RWPE1 (cell line): Measurements from ENCODE around the gene LCN2.
A peak's percentile ranks its signal among the peaks of the same experiment; 100 is the strongest.

Experiments
- CTCF ChIA-PET: fragments of 350-600 bp; sonication (Branson Sonifier 250); formaldehyde crosslinking; extraction: SDS; loops from one replicate; lab custom pipeline; 2021; lab: Yijun Ruan, JAX
- POLR2A ChIA-PET: fragments of 400-600 bp; formaldehyde crosslinking; extraction: SDS; loops from one replicate; lab custom pipeline; 2020; ENCODE audit warnings: antibody characterized with exemption; ENCODE audit not compliant: low non-redundant PET; lab: Yijun Ruan, JAX
- DNase-seq: peaks from one replicate; pipeline ENCODE4 v3.0.0; 2012; ENCODE audit warnings: low spot score
- H3K27ac ChIP-seq: fragments of 450-650 bp; 2 replicates; pipeline ENCODE4 v1.5.1; 2017
- TF ChIP-seq, protein P1 (sequence below): fragments of 450-650 bp; conservative IDR thresholded peaks from 2 replicates; pipeline ENCODE4 v1.5.1; 2017; ENCODE audit warnings: low read depth, mild to moderate bottlenecking

Gene LCN2

GRCh38 chr9:128121924-128122808 lies 27.1 kb upstream of the LCN2 start:
- peak overlapping the region; percentile 42 for H3K27ac ChIP-seq
- no peak for DNase-seq
- POLR2A ChIA-PET: no interaction called here
- CTCF ChIA-PET: interaction anchor here (0.5 kb wide), 1 partner anchor 81 kb away, joined by 3 read pairs; the partner anchor contains the start of gene DNM1
- TF ChIP-seq, protein P1, sequence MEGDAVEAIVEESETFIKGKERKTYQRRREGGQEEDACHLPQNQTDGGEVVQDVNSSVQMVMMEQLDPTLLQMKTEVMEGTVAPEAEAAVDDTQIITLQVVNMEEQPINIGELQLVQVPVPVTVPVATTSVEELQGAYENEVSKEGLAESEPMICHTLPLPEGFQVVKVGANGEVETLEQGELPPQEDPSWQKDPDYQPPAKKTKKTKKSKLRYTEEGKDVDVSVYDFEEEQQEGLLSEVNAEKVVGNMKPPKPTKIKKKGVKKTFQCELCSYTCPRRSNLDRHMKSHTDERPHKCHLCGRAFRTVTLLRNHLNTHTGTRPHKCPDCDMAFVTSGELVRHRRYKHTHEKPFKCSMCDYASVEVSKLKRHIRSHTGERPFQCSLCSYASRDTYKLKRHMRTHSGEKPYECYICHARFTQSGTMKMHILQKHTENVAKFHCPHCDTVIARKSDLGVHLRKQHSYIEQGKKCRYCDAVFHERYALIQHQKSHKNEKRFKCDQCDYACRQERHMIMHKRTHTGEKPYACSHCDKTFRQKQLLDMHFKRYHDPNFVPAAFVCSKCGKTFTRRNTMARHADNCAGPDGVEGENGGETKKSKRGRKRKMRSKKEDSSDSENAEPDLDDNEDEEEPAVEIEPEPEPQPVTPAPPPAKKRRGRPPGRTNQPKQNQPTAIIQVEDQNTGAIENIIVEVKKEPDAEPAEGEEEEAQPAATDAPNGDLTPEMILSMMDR: no peak

DNA sequence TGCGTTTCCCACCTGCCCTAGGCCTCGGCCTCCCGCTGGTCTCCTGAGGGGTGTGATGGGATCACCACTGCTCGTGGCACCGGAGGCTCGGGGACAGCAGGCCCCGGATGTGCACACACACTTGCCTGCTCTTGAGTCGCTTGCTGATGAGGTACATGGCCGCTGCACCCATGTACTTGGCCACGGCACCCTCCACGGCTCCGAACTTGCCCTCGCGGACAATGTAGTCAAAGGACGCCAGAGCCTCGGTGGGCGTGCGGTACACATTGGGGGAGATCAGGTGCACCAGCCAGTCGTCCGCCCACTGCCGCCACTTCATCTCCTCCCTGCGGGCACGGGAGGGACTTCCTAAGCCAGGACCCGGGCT lies 26.5 kb upstream of the LCN2 start:
- CTCF ChIA-PET: no interaction called here
- DNase-seq: no peak
- H3K27ac ChIP-seq: peak overlapping the region; percentile 42; the same call in 1 of the 2 replicates
- POLR2A ChIA-PET: no interaction called here
- TF ChIP-seq, protein P1: no peak

DNA sequence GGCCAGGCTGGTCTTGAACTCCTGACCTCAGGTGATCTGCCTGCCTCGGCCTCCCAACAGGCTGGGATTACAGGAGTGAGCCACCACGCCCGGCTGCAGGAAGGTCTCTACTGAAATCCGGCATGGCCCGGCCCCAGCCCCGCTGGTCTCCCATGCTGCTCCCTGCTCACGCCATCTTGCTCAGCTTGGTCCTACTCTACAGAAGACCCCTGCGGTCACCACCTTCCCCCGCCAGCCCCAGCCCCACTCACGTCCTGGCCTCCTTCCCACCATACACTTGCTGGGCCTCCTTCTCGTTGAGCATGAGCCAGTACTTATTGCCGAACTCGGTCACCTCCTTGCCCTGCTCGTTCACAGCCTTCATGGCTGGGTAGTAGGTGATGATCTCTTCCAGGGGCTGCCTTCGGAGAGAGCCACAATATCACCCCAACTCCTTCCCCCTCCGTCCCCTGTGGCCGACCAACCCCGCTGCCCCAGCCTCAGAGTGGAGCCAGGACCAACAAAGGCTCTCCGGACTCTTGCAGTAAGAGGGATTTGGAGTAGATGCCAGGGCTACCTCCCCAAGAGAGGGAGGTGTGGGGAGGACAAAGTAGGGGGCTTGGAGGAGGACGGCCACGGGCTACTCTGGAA lies 25.7 kb upstream of the LCN2 start:
- peak overlapping the region; percentile 95; the same call in 1 of the 2 replicates for H3K27ac ChIP-seq
- TF ChIP-seq, protein P1: no peak
- ChIA-PET POLR2A (no interaction called here), CTCF (interaction anchor here (1.4 kb wide), 1 partner anchor 37 kb away, joined by 5 read pairs; no protein-coding TSS in a partner anchor)
- DNase-seq: no peak

DNA sequence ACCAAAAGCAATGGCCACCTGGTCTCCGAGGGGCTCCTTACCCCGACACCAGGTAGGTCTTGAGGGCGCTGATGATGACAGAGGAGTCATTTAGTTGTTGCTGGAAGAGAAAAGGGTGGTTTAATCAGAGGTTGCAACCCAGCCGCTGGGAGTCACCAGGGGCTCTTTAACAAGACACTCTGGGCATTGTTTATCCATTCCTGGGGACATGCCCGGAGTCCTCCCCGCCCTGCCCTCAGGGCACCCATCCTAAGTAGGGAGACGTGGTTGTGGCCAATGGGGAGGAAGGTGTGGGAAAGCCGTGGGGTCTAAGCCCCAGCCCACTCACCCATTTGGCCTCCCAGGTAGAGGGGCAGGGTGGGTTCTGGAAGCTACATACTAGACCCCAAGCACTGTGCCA lies 24.8 kb upstream of the LCN2 start:
- no peak for DNase-seq
- CTCF ChIA-PET: interaction anchor here (0.6 to 1.6 kb wide), 18 partner anchors 9 to 976 kb away, joined by 3 to 11 read pairs (median 4); partner anchors contain the start of gene BBLN
- TF ChIP-seq, protein P1: no peak
- peak overlapping the region; percentile 95 for H3K27ac ChIP-seq
- POLR2A ChIA-PET: no interaction called here

DNA sequence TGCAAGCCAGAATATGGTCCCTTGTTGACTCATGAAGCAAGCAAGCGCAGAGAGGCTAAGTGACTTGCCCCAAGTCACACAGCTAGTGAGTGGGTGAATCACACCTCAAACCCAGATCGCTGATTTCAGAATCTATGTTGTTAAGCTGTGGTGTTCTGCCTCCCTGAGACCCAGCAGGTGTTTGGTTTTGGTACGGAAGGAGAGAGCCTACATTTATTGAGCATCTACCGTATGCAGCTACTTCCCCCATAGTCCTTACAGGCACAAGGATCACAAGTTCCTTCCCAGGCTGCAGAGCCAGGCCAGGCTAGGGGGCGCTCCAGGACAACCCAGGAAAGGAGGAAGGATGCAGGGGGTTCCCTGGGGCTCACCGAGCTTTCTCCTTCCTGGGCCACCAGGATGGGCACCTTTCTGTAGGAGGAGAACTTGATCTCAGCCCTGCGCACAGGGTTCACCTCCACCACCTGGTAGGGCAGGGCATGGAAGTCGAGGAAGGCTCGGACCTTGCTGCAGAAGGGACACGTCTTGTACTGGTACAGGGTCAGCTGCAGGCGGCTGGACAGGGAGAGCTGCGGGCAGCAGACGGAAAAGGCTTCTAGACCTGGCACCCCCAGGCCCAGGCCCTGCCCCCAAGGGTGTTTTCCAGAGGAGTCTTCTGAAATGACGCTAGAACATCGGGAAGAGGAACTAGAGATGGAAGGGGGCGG lies 24.2 kb upstream of the LCN2 start:
- TF ChIP-seq, protein P1: peak; percentile 91
- CTCF ChIA-PET: interaction anchor here (0.6 to 4.2 kb wide), 19 partner anchors 7 to 975 kb away, joined by 3 to 40 read pairs (median 4); partner anchors contain the start of gene BBLN
- POLR2A ChIA-PET: interaction anchor here (0.6 kb wide), 1 partner anchor 58 kb away, joined by 3 read pairs; no protein-coding TSS in a partner anchor
- no peak for DNase-seq
- H3K27ac ChIP-seq: peak overlapping the region; percentile 95
